Hematopoietic multipotent progenitor cell treated with erythropoietin and hydrocortisone succinate and interleukin-3 and kit ligand, for 8 days (in vitro differentiated cells): ENCODE data around the gene MGAT5B.
"Not testable (repeated sequence)": the region's sequence is repeated elsewhere in the genome, so short reads cannot be mapped to it uniquely, and the experiment has no call there.

ENCODE experiments used
- DNase-seq: peaks from one replicate; pipeline ENCODE4 v3.0.0-alpha.2; 2015

Gene MGAT5B

GRCh38 chr17:76952402-76952801, 84.2 kb downstream of the MGAT5B start:
- no peak for DNase-seq

- no peak for DNase-seq
Observed at GRCh38 chr17:76953066-76953465, 84.9 kb downstream of the MGAT5B start.

- no peak for DNase-seq
Observed at GRCh38 chr17:76953946-76954345, 85.7 kb downstream of the MGAT5B start.

GRCh38 chr17:76955191-76955590, 87.0 kb downstream of the MGAT5B start:
- no peak for DNase-seq

- no peak for DNase-seq
Observed at GRCh38 chr17:76956846-76957540, 88.8 kb downstream of the MGAT5B start.

- no peak for DNase-seq
Observed at GRCh38 chr17:76957678-76958464, 89.7 kb downstream of the MGAT5B start.

- no peak for DNase-seq
Observed at GRCh38 chr17:76958974-76959373, 90.8 kb downstream of the MGAT5B start.

- DNase-seq, result no peak
Observed at GRCh38 chr17:76961869-76962268, 93.7 kb downstream of the MGAT5B start.

GRCh38 chr17:76962858-76963257, 94.7 kb downstream of the MGAT5B start:
- DNase-seq, result no peak

GRCh38 chr17:76966016-76966415, 97.8 kb downstream of the MGAT5B start:
- DNase-seq, result no peak

GRCh38 chr17:76966486-76967181, 98.4 kb downstream of the MGAT5B start:
- no peak for DNase-seq

GRCh38 chr17:76967762-76968161, 99.6 kb downstream of the MGAT5B start:
- no peak for DNase-seq

- DNase-seq, result no peak
Observed at GRCh38 chr17:76968707-76969597, 100.7 kb downstream of the MGAT5B start.

GRCh38 chr17:76969598-76970172, 101.5 kb downstream of the MGAT5B start:
- no peak for DNase-seq

- DNase-seq, result not testable (repeated sequence)
Observed at GRCh38 chr17:76970228-76970627, 102.0 kb downstream of the MGAT5B start.

GRCh38 chr17:76972046-76972641, 103.9 kb downstream of the MGAT5B start:
- no peak for DNase-seq

GRCh38 chr17:76973040-76973439, 104.8 kb downstream of the MGAT5B start:
- DNase-seq, result no peak

GRCh38 chr17:76974721-76975120, 106.5 kb downstream of the MGAT5B start:
- DNase-seq, result no peak

GRCh38 chr17:76978050-76978449, 109.8 kb downstream of the MGAT5B start:
- DNase-seq, result not testable (repeated sequence)

GRCh38 chr17:76981545-76982295, 113.5 kb downstream of the MGAT5B start:
- DNase-seq, result no peak

- no peak for DNase-seq
Observed at GRCh38 chr17:76982408-76983074, 114.3 kb downstream of the MGAT5B start.
